ENCODE results near the gene ARHGEF19.
"Not testable (repeated sequence)": the region's sequence is repeated elsewhere in the genome, so short reads cannot be mapped to it uniquely, and the experiment has no call there.

The ARHGEF19 gene

DNA sequence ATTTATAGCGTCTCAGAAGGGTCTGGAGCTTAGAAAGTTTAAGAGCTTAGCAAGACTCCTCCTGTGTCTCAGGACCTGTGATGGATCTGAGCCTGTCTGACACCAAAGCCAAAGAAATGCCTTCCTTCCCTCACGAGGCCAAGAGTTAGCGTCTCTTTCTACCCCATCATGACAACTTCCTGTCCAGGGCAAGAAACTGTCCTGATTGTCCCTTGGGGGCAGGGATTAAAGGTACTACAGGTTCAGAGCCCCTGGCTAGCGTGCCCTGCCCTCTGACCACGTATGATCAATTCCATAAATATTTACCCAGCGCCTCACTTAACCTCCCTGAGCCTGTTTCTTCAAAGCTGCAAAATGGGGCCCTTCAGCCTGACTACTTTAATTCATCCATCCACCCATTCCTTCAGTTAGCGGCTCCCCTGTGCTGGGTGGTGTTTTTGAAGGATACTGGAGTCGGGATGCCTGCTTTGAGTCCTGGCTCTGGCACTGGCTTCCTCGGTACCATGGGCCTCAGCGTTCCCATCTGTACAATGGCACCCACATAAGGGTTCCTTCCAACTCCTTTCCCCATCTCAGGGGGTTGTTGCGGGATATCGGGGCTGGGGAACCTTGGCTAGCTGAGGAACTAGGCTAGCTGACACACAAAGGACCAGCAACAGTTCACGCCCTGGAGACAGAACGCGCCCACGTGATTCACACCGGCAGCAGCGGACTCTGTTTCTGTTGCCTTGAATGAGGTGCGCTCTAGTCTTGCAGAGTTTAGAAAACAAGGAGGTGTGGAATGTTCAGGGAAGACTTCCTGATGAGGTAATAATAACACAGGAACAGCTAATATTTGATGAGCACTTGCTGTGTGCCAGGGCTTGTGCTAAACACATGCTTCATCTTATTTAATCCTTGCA lies 33.6 kb downstream of the ARHGEF19 start:
- DNase-seq: no peak

- no peak for DNase-seq
Observed at GRCh38 chr1:16177306-16177705, 35.1 kb downstream of the ARHGEF19 start.

DNA sequence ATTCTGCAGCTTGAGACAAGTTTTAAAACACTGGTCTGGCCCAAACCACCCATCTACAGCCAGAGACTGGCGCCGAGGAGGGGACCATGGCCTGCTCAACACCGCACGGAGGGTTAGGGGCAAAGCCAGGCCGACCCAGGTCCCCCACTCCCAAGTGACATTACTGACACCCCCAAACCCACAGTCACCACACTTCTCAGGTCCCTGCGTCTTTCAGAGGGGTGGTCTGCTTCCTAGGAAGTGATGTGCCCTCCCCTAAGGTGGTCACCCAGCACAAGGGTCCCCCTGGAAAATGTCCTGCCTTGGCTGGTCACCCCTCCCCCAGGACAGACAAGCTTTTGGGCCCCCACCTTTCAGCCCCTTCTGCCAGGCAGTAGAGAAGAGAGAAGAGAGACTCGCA lies 35.8 kb downstream of the ARHGEF19 start:
- no peak for DNase-seq

DNA sequence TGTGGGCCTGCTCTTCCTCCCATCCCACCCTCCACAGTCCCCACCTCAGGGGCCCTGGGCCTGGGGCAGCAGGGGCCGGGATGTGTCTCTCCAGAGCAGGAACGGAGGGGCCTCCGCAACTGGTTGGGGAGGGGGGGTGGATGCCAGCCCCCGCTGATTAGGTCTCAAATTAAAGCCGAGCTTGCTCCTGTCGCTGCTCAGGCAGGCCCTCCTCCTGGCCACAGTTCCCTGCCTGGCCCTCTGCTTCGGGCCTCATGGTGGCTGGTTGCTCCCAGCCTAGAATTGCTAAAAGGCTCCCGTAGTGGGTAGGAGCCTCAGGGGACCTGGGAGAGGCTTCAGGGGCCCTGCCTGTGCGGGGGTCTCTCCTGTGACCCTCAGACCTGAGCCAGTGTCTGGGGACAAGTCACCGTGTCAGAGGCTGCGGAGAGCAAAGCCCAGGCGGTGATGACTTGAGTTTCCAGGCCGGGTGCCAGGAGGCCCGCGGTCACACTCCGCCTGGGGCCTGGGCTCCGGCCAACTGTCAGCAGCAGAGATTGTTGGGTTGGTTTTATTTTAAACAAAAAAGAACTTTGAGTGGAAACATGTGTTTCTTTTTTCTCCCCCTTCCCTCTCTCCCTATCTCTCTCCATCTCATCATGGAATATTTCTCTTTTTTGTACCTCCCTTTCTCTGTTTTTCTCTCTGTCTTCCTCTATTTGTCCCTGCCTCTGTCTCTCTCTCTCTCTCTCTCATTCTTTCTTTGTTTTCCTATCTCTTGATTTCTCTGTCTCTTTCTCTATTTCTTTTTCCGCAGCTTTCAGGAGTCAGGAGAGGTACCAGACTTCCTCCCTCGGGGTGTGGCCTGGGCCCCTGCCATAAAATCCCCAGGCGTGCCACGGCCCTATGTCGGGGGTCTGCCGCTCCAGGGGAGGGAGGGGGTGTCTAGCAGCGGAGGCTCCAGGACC lies 36.6 kb downstream of the ARHGEF19 start:
- no peak for DNase-seq

GRCh38 chr1:16174886-16175598 lies 37.4 kb downstream of the ARHGEF19 start:
- no peak for DNase-seq

GRCh38 chr1:16174261-16174868 lies 38.1 kb downstream of the ARHGEF19 start:
- no peak for DNase-seq

GRCh38 chr1:16173447-16174260 lies 38.8 kb downstream of the ARHGEF19 start:
- no peak for DNase-seq

GRCh38 chr1:16172964-16173446 lies 39.4 kb downstream of the ARHGEF19 start:
- DNase-seq: no peak

DNA sequence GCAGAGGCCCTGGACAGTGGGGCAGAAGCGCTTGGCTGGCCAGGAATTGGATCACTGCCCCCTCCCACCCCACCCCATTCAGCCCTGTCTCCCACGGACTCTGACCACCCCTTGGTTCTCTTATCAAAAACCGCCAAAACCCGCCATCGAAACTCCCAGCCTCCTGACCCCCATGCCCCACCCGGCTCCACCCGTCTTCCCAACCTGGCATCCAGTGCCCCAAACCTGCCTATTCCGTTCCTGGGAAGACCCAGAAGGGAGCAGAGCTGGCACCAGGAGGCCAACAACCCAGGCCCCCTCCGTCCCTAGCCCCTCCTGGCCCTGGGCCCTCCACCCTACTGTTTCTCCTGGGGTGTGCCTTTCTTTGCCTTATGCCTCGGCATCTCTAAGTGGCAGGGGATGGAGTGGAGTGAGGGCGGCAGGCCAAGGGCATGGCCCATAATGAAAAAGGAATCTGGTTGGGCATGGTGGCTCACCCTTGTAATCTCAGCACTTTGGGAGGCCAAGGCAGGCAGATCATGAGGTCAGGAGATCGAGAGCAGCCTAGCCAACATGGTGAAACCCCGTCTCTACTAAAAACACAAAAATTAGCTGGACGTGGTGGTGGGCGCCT lies 40.1 kb downstream of the ARHGEF19 start:
- no peak for DNase-seq

- no peak for DNase-seq
Observed at GRCh38 chr1:16171314-16172151, 40.9 kb downstream of the ARHGEF19 start.

GRCh38 chr1:16170283-16170673 lies 42.2 kb downstream of the ARHGEF19 start:
- DNase-seq: no peak

DNA sequence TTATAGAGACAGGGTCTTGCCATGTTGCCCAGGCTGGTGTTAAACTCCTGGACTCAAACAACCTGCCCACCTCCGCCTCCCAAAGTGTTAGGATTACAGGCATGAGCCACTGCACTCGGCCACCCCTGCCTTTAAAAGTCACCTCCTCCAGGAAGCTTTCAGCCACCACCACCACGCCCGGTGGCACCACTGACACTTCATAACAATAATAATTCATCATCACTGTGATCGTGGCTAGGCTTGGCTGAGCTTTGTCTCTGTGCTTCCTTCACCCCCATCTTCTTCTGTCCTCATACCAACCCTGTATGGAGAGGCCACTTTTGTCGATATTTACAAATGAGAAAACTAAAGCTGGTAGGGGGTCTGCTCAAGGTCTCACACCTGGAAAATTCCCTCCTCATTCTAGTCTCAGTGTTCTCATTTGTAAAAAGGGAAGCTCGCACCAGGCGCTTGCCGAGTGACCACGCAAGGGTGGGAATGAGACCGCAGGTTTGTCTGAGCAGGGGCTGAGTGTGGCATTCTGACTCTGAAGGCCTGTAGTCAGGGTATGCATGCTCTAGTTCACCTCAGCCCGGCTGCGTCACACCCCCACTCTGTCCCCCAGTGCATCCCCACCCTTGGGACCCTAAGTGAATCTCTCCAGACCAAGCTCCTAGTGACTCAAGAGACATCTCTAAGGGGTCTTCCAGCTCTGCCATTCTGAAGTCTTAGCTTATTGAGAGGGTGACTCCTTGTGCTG lies 43.7 kb downstream of the ARHGEF19 start:
- DNase-seq: no peak

DNA sequence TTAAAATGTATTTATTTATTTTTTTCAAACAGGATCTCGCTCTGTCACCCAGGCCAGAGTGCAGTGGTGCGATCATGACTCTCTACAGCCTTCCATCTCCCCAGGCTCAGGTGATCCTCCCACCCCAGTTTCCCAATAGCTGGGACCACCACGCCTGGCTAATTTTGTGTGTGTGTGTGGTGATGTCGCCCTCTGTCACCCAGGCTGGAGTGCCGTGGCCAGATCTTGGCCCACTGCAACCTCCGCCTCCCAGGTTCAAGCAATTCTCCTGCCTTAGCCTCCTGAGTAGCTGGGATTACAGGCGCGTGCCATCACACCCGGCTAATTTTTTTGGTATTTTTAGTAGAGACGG lies 44.3 kb downstream of the ARHGEF19 start:
- not testable (repeated sequence) for DNase-seq

DNA sequence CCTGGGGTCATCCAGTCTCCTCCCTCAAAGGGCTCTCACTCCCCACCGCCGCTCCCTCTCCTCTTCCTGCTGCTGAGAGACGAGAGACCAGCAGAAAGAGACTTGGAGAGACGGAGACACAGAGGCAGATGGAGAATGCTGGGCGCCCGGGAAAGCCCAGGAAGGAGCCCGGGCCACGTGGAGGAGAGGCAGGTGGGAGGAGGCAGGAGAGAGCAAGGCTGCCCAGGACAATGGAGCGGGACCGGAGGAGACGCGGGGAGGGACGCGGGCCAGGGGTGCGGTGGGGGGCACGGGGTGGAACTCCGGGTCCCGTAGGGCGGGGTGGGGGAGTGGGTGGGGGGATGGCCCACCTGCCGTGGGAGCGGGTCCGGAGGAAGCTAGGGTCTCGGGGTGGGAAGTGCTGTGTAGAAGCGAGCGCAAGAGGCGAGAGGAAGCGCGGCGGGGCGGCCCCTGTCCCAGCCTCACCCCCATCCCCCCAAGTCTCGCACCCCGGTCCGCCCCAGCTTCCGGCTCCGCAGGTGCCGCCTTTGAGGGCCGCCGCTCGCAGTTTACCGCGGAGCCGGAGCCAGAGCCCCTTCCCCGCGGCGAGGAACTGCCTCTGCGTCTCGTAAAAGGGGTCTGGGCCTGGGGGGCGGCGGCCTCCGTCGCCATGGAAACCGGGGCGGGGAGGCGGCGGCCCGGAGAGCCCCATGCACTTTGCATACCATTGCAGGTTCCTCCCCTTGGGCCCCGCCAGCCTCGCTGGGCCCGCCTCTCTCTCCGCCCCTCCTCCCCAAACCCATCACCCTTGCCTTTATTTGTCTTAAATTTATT lies 44.9 kb downstream of the ARHGEF19 start:
- peak; percentile 20 to 65 (median 38) for DNase-seq

GRCh38 chr1:16166117-16166516 lies 46.3 kb downstream of the ARHGEF19 start:
- DNase-seq: no peak

DNA sequence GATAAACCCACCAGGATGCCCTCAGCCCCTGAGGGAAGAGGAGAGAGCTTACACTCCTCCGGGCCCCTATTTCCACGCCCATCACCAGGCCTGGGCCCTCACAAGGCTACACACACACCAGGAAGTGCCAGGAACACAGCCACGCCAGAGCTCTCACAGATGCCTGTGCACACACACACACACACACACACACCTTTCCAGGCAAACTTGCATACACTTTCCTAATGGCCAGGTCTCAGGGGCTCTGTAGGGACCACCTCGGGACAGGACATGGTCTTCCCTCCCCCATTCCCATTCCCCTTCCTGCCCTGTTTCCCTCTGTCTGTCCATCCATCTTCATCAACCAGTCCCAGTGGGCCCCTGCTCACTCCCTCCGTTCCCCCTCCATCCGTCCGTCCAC lies 46.9 kb downstream of the ARHGEF19 start:
- DNase-seq: no peak

- no peak for DNase-seq
Observed at GRCh38 chr1:16165073-16165364, 47.4 kb downstream of the ARHGEF19 start.

DNA sequence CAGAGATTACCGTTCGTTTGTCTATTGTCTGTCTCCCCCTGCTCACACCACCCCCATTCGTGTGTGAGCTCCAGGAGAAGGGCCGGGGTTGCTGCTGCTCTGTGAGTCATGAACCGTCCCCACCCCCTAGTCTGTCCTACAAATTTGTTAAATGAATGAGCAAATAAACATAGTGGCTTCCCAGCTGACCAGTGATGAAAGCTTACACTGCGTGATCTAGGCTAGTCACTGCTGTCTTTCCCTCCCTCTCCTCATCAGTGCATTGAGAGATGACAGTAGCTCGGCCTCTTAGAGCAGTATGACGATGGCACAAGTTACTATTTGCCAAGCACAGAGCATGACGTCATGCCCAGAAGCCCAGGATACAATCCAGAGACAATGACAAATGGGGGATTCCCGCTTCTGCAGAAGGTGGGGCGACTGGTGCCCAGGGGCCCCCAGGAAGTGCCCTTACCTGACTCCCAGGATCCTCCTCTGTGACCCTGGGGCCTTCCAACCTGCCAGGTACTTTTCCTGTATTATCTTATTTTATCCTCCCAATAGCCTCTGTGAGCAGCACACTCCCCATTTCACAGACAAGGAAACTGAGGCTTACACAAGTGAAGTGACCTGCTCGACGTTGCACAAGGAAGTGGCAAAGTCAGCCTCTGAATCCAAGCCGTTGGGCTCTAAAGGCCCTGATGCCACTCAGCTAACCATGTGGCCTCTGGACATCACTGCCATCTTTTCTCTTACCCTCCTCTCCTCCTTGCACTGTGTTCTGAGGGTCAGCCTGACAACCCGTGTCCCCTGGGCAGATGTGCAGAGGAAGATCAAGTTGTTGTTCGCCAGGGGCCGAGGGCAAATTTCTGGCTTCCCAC lies 48.0 kb downstream of the ARHGEF19 start:
- no peak for DNase-seq

All from activated naive CD4-positive, alpha-beta T cell (primary cell).